Measurements from ENCODE around the gene C16orf95. TPM values are rescaled to one million over a fixed set of nuclear protein-coding genes. Genes with fewer than 3 reads are reported as not detected.

C16orf95 gene
- total RNA-seq, 1 donor from 2014 or later: 4.7 TPM

DNA sequence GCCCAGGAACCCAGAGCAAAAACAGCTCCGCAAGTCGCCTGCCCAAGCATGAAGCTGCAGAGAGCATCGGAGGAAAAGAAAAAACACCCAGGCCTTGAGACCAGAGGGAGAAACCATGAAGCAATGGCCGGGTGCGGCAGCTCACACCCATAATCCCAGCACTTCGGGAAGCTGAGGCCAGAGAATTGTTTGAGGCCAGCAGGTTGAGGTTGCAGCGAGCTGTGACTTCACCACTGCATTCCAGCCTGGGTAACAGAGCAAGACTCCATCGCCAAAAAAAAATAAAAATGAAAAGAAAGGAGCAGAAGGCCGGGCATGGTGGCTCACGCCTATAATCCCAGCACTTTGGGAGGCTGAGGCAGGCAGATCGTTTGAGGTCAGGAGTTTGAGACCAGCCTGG lies 40.3 kb downstream of the C16orf95 start:
- no peak for DNase-seq (ENCODE audit: low spot score, unreplicated experiment)
- Mint-ChIP-seq H3K4me1 (ENCODE audit: low read depth) (peaks cover 17% of the 10 kb centered on the region), H3K36me3 (ENCODE audit: insufficient read depth) (no peaks in the 10 kb centered on the region), H3K27me3 (peaks cover 46% of the 10 kb centered on the region), H3K9me3 (ENCODE audit: low read depth) (no peaks in the 10 kb centered on the region), H3K4me3 (ENCODE audit: low read depth) (no peak overlapping the region), H3K27ac (no peak overlapping the region)
- no peak for TF ChIP-seq CTCF (IDR thresholded peaks at IDR 0.05; ENCODE audit: unreplicated experiment)

GRCh38 chr16:87276091-87276701 lies 41.0 kb downstream of the C16orf95 start:
- Mint-ChIP-seq H3K4me3 (ENCODE audit: low read depth) (no peak overlapping the region), H3K27me3 (peaks cover 50% of the 10 kb centered on the region), H3K27ac (no peak overlapping the region), H3K36me3 (ENCODE audit: insufficient read depth) (no peaks in the 10 kb centered on the region), H3K4me1 (ENCODE audit: low read depth) (peaks cover 17% of the 10 kb centered on the region), H3K9me3 (ENCODE audit: low read depth) (no peaks in the 10 kb centered on the region)
- TF ChIP-seq CTCF (IDR thresholded peaks at IDR 0.05; ENCODE audit: unreplicated experiment): no peak
- no peak for DNase-seq (ENCODE audit: low spot score, unreplicated experiment)

DNA sequence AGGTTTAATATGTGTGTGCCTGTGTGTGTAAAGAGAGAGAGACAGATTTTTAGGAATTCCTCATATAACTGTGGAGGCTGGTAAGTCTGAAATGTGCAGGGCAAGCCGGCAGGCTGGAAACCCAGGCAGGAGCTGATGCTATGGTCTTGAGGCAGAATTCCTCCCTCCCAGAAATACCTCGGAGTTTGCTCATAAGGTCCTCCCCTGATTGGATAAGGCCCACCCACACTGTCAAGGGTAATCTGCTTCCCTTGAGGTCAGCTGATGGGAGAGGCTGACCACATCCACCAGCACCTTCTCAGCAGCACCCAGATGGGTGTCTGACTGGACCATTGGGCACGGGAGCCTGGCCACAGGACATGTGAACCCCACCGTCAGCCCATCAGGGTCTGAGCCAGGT lies 42.4 kb downstream of the C16orf95 start:
- no peak for TF ChIP-seq CTCF (IDR thresholded peaks at IDR 0.05; ENCODE audit: unreplicated experiment)
- no peak overlapping the region for H3K27ac Mint-ChIP-seq
- peaks cover 39% of the 10 kb centered on the region for H3K27me3 Mint-ChIP-seq
- no peaks in the 10 kb centered on the region for H3K9me3 Mint-ChIP-seq (ENCODE audit: low read depth)
- DNase-seq (ENCODE audit: low spot score, unreplicated experiment): no peak
- no peak overlapping the region for H3K4me3 Mint-ChIP-seq (ENCODE audit: low read depth)
- no peaks in the 10 kb centered on the region for H3K36me3 Mint-ChIP-seq (ENCODE audit: insufficient read depth)
- peaks cover 18% of the 10 kb centered on the region for H3K4me1 Mint-ChIP-seq (ENCODE audit: low read depth)

GRCh38 chr16:87273471-87274030 lies 43.6 kb downstream of the C16orf95 start:
- H3K4me3 Mint-ChIP-seq (ENCODE audit: low read depth): no peak overlapping the region
- no peak for TF ChIP-seq CTCF (IDR thresholded peaks at IDR 0.05; ENCODE audit: unreplicated experiment)
- H3K36me3 Mint-ChIP-seq (ENCODE audit: insufficient read depth): no peaks in the 10 kb centered on the region
- H3K9me3 Mint-ChIP-seq (ENCODE audit: low read depth): no peaks in the 10 kb centered on the region
- no peak for DNase-seq (ENCODE audit: low spot score, unreplicated experiment)
- H3K27me3 Mint-ChIP-seq: peaks cover 29% of the 10 kb centered on the region
- H3K4me1 Mint-ChIP-seq (ENCODE audit: low read depth): peaks cover 19% of the 10 kb centered on the region
- H3K27ac Mint-ChIP-seq: no peak overlapping the region

GRCh38 chr16:87271256-87271655 lies 45.9 kb downstream of the C16orf95 start:
- H3K9me3 Mint-ChIP-seq (ENCODE audit: low read depth): no peaks in the 10 kb centered on the region
- no peak overlapping the region for H3K27ac Mint-ChIP-seq
- H3K36me3 Mint-ChIP-seq (ENCODE audit: insufficient read depth): no peaks in the 10 kb centered on the region
- H3K4me3 Mint-ChIP-seq (ENCODE audit: low read depth): no peak overlapping the region
- H3K4me1 Mint-ChIP-seq (ENCODE audit: low read depth): peaks cover 14% of the 10 kb centered on the region
- peaks cover 19% of the 10 kb centered on the region for H3K27me3 Mint-ChIP-seq
- TF ChIP-seq CTCF (IDR thresholded peaks at IDR 0.05; ENCODE audit: unreplicated experiment): no peak
- no peak for DNase-seq (ENCODE audit: low spot score, unreplicated experiment)
